Measurements from ENCODE around the gene GXYLT2. TPM values are rescaled to one million over a fixed set of nuclear protein-coding genes. Genes with fewer than 3 reads are reported as not detected.

The GXYLT2 gene
- polyA plus RNA-seq, 1 experiment: 5.7 TPM

DNA sequence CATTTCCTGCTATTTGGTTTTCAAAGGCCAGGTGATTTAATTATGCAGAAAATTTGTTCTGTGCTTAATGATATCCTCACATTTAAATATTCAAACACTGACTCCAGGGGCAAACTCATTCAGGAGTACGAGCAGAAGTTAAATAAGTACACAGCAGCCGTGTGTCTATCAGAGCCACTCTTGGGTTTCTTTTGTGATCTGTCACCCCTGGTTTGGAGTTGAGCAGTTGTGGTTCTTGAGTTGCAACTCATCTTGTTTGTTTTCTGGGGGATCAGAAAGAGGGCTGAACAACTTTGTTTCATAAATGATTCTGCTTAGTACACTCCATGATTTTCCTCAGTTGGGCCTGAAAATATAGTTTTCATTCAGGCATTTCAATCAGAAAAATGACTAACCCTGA is 83.1 kb downstream of the GXYLT2 start:
- Histone ChIP-seq H3K4me3 (ENCODE audit: low read depth, low read length) (no peak overlapping the region), H3K36me3 (ENCODE audit: control insufficient read depth, insufficient read depth, low read length) (no peaks in the 10 kb centered on the region), H3K27me3 (ENCODE audit: control insufficient read depth, insufficient read depth, low read length) (no peaks in the 10 kb centered on the region)
- TF ChIP-seq, protein P1, sequence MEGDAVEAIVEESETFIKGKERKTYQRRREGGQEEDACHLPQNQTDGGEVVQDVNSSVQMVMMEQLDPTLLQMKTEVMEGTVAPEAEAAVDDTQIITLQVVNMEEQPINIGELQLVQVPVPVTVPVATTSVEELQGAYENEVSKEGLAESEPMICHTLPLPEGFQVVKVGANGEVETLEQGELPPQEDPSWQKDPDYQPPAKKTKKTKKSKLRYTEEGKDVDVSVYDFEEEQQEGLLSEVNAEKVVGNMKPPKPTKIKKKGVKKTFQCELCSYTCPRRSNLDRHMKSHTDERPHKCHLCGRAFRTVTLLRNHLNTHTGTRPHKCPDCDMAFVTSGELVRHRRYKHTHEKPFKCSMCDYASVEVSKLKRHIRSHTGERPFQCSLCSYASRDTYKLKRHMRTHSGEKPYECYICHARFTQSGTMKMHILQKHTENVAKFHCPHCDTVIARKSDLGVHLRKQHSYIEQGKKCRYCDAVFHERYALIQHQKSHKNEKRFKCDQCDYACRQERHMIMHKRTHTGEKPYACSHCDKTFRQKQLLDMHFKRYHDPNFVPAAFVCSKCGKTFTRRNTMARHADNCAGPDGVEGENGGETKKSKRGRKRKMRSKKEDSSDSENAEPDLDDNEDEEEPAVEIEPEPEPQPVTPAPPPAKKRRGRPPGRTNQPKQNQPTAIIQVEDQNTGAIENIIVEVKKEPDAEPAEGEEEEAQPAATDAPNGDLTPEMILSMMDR (IDR thresholded peaks at IDR 0.05; ENCODE audit: insufficient read depth, low read depth, low read length): no peak
- POLR2A ChIA-PET: no interaction called here
- CTCF ChIA-PET: no interaction called here
- DNase-seq (ENCODE audit: low read depth): no peak

- Histone ChIP-seq H3K27me3 (ENCODE audit: control insufficient read depth, insufficient read depth, low read length) (no peaks in the 10 kb centered on the region), H3K4me3 (ENCODE audit: low read depth, low read length) (no peak overlapping the region), H3K36me3 (ENCODE audit: control insufficient read depth, insufficient read depth, low read length) (no peaks in the 10 kb centered on the region)
- POLR2A ChIA-PET: no interaction called here
- TF ChIP-seq, protein P1 (IDR thresholded peaks at IDR 0.05; ENCODE audit: insufficient read depth, low read depth, low read length): no peak
- DNase-seq (ENCODE audit: low read depth): no peak
- CTCF ChIA-PET: interaction anchor here (0.6 kb wide), 1 partner anchor 49 kb away, joined by 3 read pairs; no protein-coding TSS in a partner anchor
Observed at GRCh38 chr3:72972706-72973030, 84.8 kb downstream of the GXYLT2 start.

DNA sequence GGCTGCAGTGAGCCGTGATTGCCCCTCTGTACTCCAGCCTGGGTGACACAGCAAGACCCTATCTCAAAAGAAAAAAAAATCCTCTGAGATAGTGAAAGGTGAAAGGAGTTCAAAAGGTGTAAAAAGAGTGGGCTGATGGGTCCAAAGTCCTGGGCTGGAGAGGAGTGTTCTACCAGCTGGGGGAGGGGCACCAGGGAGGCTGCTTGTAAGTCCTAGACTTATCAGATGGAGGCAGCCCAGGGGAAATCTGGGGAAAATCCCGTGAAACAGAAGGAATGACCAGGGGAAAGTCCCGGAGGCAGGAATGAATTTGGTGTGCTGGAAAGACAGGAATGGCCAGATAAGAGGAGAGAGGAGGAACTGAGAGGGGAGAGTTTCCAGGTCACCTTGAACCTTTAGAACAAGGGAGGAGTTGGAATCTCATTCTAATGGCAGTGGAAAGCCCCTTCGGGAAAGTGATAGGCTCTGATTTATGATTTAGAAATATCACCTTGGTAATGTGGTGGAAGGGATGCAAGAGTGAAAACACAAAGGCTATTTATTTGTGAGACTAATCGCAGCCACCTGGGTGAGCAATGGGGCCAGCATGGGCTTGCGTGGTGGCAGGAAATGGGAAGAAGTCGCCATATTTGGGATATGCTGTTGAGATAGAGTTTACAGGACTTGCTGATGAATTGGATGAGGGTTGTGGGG is 85.3 kb downstream of the GXYLT2 start:
- Histone ChIP-seq H3K36me3 (ENCODE audit: control insufficient read depth, insufficient read depth, low read length) (no peaks in the 10 kb centered on the region), H3K27me3 (ENCODE audit: control insufficient read depth, insufficient read depth, low read length) (no peaks in the 10 kb centered on the region), H3K4me3 (ENCODE audit: low read depth, low read length) (no peak overlapping the region)
- TF ChIP-seq, protein P1 (IDR thresholded peaks at IDR 0.05; ENCODE audit: insufficient read depth, low read depth, low read length): no peak
- ChIA-PET CTCF (interaction anchor here (0.6 kb wide), 1 partner anchor 48 kb away, joined by 3 read pairs; no protein-coding TSS in a partner anchor), POLR2A (no interaction called here)
- DNase-seq (ENCODE audit: low read depth): no peak

DNA sequence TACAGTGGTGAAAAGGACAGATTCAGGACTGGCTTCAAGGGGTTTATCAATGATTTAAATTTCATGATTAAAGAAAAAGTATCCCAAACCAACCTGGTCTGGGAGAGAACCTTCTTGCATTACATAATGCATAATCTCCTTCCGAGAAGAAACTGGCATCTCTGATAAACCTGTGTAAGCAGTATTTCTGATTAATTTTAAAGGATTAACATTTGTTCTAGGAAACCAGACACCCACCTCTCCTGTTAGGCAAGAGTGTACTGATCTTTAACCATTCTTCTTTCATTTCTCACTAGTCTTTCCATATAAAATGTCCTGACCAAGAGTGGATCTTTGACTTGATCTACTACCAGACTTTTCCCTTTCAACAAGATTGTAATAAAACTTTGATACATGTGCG is 85.9 kb downstream of the GXYLT2 start:
- no peaks in the 10 kb centered on the region for H3K36me3 ChIP-seq (ENCODE audit: control insufficient read depth, insufficient read depth, low read length)
- no peak for DNase-seq (ENCODE audit: low read depth)
- POLR2A ChIA-PET: no interaction called here
- no peaks in the 10 kb centered on the region for H3K27me3 ChIP-seq (ENCODE audit: control insufficient read depth, insufficient read depth, low read length)
- TF ChIP-seq, protein P1 (IDR thresholded peaks at IDR 0.05; ENCODE audit: insufficient read depth, low read depth, low read length): no peak
- H3K4me3 ChIP-seq (ENCODE audit: low read depth, low read length): no peak overlapping the region
- CTCF ChIA-PET: no interaction called here

GRCh38 chr3:72974956-72975355 is 87.1 kb downstream of the GXYLT2 start:
- no peaks in the 10 kb centered on the region for H3K27me3 ChIP-seq (ENCODE audit: control insufficient read depth, insufficient read depth, low read length)
- H3K36me3 ChIP-seq (ENCODE audit: control insufficient read depth, insufficient read depth, low read length): no peaks in the 10 kb centered on the region
- TF ChIP-seq, protein P1 (IDR thresholded peaks at IDR 0.05; ENCODE audit: insufficient read depth, low read depth, low read length): no peak
- DNase-seq (ENCODE audit: low read depth): no peak
- POLR2A ChIA-PET: no interaction called here
- H3K4me3 ChIP-seq (ENCODE audit: low read depth, low read length): no peak overlapping the region
- CTCF ChIA-PET: no interaction called here

Data from BJ (cell line).